Measurements from ENCODE around the gene VIPR2. TPM values are rescaled to one million over a fixed set of nuclear protein-coding genes. Genes with fewer than 3 reads are reported as not detected.

Gene VIPR2
- total and polyA plus RNA-seq, 4 donors, result 0.02 to 0.91 (median 0.73) TPM

DNA sequence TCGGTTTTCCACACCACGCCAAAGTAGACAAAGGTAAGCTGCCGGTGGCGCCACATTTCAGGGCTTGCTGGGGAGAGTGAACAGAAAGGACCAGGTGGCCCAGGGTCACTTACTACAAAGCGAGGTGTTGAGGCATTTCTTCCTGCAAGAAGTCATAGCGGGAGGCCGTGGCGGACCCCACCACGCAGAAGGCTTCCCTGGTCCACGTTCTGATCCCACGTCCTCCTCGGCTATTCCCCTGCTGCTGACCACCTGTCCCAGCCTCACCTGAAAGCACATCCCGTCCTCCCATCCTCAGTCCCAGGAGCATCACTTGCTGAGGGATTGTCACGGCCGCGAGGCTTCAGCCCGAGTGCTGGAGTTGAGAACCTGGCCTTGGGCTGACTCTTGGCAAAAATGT lies 149.2 kb downstream of the VIPR2 start:
- DNase-seq (no peak), ATAC-seq (ENCODE audit: insufficient read depth, low FRiP score) (no peak)
- H3K36me3 ChIP-seq (ENCODE audit: control insufficient read depth in 4 of 4, insufficient read depth in 4 of 4, low read length in 4 of 4), result no peaks in the 10 kb centered on the region
- peaks cover 3 to 31% (median 30%) of the 10 kb centered on the region in 3 donors for H3K27me3 ChIP-seq (ENCODE audit: control insufficient read depth in 3 of 3, insufficient read depth in 3 of 3, low read length in 2 of 3)
- H3K4me3 ChIP-seq, result no peak overlapping the region
- no peak overlapping the region for H3K27ac ChIP-seq (ENCODE audit: low read depth in 1 of 2, low read length in 1 of 2)
- 94 to 96% methylated on average over 17 of the region's 17 CpGs for WGBS, 2 donors
- H3K9me3 ChIP-seq (ENCODE audit: control insufficient read depth in 4 of 4, insufficient read depth in 3 of 4, low read length in 3 of 4), result peaks cover 0 to 14% (median 3%) of the 10 kb centered on the region in 4 donors
- peaks cover 0 to 7% (median 0%) of the 10 kb centered on the region in 5 donors for H3K4me1 ChIP-seq (ENCODE audit: control insufficient read depth in 5 of 5, insufficient read depth in 5 of 5, low read length in 5 of 5)
- H3K9ac ChIP-seq (ENCODE audit: insufficient read depth in 1 of 2, low read length in 2 of 2), result no peak overlapping the region
- no peak for TF ChIP-seq CTCF (IDR thresholded peaks at IDR 0.05; ENCODE audit: control extremely low read depth, extremely low read depth)

- no peak overlapping the region for H3K4me3 ChIP-seq
- H3K9ac ChIP-seq (ENCODE audit: insufficient read depth in 1 of 2, low read length in 2 of 2), result no peak overlapping the region
- DNase-seq, result no peak
- no peaks in the 10 kb centered on the region for H3K36me3 ChIP-seq (ENCODE audit: control insufficient read depth in 4 of 4, insufficient read depth in 4 of 4, low read length in 4 of 4)
- H3K4me1 ChIP-seq (ENCODE audit: control insufficient read depth in 5 of 5, insufficient read depth in 5 of 5, low read length in 5 of 5), result peaks cover 0 to 7% (median 0%) of the 10 kb centered on the region in 5 donors
- H3K9me3 ChIP-seq (ENCODE audit: control insufficient read depth in 4 of 4, insufficient read depth in 3 of 4, low read length in 3 of 4), result peaks cover 0 to 14% (median 3%) of the 10 kb centered on the region in 4 donors
- ATAC-seq (ENCODE audit: insufficient read depth, low FRiP score), result no peak
- TF ChIP-seq CTCF (IDR thresholded peaks at IDR 0.05; ENCODE audit: control extremely low read depth, extremely low read depth), result no peak
- H3K27me3 ChIP-seq (ENCODE audit: control insufficient read depth in 3 of 3, insufficient read depth in 3 of 3, low read length in 2 of 3), result peaks cover 3 to 36% (median 30%) of the 10 kb centered on the region in 3 donors
- 93 to 95% methylated on average over 6 of the region's 6 CpGs for WGBS, 2 donors
- H3K27ac ChIP-seq (ENCODE audit: low read depth in 1 of 2, low read length in 1 of 2), result no peak overlapping the region
Observed at GRCh38 chr7:158994687-158995086, 150.0 kb downstream of the VIPR2 start.

DNA sequence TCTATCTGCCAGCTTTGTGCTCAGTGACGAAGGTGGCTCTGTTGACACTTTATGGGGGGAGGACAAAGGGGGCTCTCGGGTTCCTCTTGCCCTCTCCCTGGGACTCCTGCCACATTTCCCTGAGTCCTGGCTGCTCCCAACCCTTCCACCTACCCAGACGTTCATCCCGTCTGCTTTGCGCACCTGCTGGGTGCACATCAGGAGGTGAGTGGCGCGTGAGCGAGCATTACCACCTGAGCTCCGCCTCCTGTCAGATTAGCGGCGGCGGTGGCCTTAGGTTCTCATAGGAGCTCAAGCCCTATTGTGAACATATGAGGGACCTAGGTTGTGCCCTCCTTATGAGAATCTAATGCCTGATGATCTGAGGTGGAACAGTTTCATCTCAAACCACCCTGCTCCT lies 151.1 kb downstream of the VIPR2 start:
- Histone ChIP-seq H3K4me3 (no peak overlapping the region), H3K9ac (ENCODE audit: insufficient read depth in 1 of 2, low read length in 2 of 2) (no peak overlapping the region), H3K9me3 (ENCODE audit: control insufficient read depth in 4 of 4, insufficient read depth in 3 of 4, low read length in 3 of 4) (peaks cover 0 to 16% (median 3%) of the 10 kb centered on the region in 4 donors), H3K4me1 (ENCODE audit: control insufficient read depth in 5 of 5, insufficient read depth in 5 of 5, low read length in 5 of 5) (peaks cover 0 to 7% (median 0%) of the 10 kb centered on the region in 5 donors), H3K36me3 (ENCODE audit: control insufficient read depth in 4 of 4, insufficient read depth in 4 of 4, low read length in 4 of 4) (no peaks in the 10 kb centered on the region), H3K27ac (ENCODE audit: low read depth in 1 of 2, low read length in 1 of 2) (no peak overlapping the region), H3K27me3 (ENCODE audit: control insufficient read depth in 3 of 3, insufficient read depth in 3 of 3, low read length in 2 of 3) (peaks cover 3 to 36% (median 30%) of the 10 kb centered on the region in 3 donors)
- ATAC-seq (ENCODE audit: insufficient read depth, low FRiP score), result no peak
- DNase-seq, result no peak
- 90 to 92% methylated on average over 12 of the region's 12 CpGs for WGBS, 2 donors
- no peak for TF ChIP-seq CTCF (IDR thresholded peaks at IDR 0.05; ENCODE audit: control extremely low read depth, extremely low read depth)

DNA sequence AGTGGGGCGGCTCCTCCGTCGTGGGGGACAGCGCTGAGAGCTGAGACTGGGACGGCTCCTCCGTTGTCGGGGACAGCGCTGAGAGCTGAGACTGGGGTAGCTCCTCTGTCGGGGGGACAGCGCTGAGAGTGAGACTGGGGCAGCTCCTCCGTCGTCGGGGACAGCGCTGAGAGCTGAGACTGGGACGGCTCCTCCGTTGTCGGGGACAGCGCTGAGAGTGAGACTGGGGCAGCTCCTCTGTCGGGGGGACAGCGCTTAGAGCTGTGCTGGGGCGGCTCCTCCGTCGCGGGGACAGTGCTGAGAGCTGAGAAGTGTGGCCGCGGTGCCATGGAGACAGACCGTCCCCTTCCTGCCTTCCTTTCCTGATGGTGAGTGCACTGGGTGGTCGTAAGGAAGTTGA lies 151.9 kb downstream of the VIPR2 start:
- no peak for DNase-seq
- 13 to 22% methylated on average over 22 to 24 of the region's 28 CpGs for WGBS, 2 donors
- no peak overlapping the region for H3K27ac ChIP-seq (ENCODE audit: low read depth in 1 of 2, low read length in 1 of 2)
- H3K36me3 ChIP-seq (ENCODE audit: control insufficient read depth in 4 of 4, insufficient read depth in 4 of 4, low read length in 4 of 4), result no peaks in the 10 kb centered on the region
- peaks cover 0 to 7% (median 0%) of the 10 kb centered on the region in 5 donors for H3K4me1 ChIP-seq (ENCODE audit: control insufficient read depth in 5 of 5, insufficient read depth in 5 of 5, low read length in 5 of 5)
- H3K27me3 ChIP-seq (ENCODE audit: control insufficient read depth in 3 of 3, insufficient read depth in 3 of 3, low read length in 2 of 3), result peaks cover 3 to 36% (median 30%) of the 10 kb centered on the region in 3 donors
- no peak for TF ChIP-seq CTCF (IDR thresholded peaks at IDR 0.05; ENCODE audit: control extremely low read depth, extremely low read depth)
- peaks cover 0 to 20% (median 8%) of the 10 kb centered on the region in 4 donors for H3K9me3 ChIP-seq (ENCODE audit: control insufficient read depth in 4 of 4, insufficient read depth in 3 of 4, low read length in 3 of 4)
- no peak overlapping the region for H3K9ac ChIP-seq (ENCODE audit: insufficient read depth in 1 of 2, low read length in 2 of 2)
- no peak for ATAC-seq (ENCODE audit: insufficient read depth, low FRiP score)
- no peak overlapping the region for H3K4me3 ChIP-seq

Data from lung (tissue), 12 donors.